ENCODE measurements around the gene BAIAP2. TPM values are rescaled to one million over a fixed set of nuclear protein-coding genes. Genes with fewer than 3 reads are reported as not detected.
A peak's percentile ranks its signal among the peaks of the same experiment; 100 is the strongest.
"Not testable (repeated sequence)": the region's sequence is repeated elsewhere in the genome, so short reads cannot be mapped to it uniquely, and the experiment has no call there.

BAIAP2 gene
- total and polyA plus RNA-seq, 3 experiments from 2014 or later: 5.3 to 8.8 (median 6.6) TPM

- peaks cover 5 to 8% (median 5%) of the 10 kb centered on the region in 3 donors for H3K4me1 Mint-ChIP-seq
Measured at GRCh38 chr17:81027591-81028505, 7.1 kb upstream of the BAIAP2 start.

DNA sequence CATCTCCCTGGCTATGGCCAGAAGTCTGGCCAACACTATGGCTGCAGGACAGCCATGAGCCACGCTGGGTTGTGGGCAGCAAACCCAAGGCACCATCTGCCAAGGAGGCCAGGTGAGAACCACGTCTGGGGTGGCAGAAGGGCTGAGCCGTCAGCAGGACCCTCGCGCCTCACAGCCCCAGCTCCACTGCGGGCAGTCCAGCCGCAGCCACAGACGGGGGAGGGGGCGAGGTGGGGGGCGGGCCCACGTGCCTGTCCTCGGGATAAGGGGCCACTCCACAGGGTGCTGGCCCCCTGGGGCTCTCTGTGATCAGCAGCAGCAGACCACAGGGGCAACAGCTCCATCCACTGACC, 6.5 kb upstream of the BAIAP2 start:
- Histone ChIP-seq H3K27me3 (ENCODE audit: insufficient read depth, low read length, poor library complexity, severe bottlenecking) (no peaks in the 10 kb centered on the region), H3K4me3 (ENCODE audit: low read length) (no peak overlapping the region), H3K4me1 (ENCODE audit: insufficient read depth, low read length) (peaks cover 2% of the 10 kb centered on the region), H3K36me3 (ENCODE audit: insufficient read depth, low read length) (no peaks in the 10 kb centered on the region), H3K9me3 (ENCODE audit: low read length) (no peaks in the 10 kb centered on the region), H3K27ac (ENCODE audit: low read depth, low read length) (no peak overlapping the region)
- POLR2A ChIA-PET: no interaction called here
- DNase-seq: peak in 1 of 5 donors; percentile 40
- Mint-ChIP-seq H3K36me3 (no peaks in the 10 kb centered on the region), H3K27ac (no peak overlapping the region), H3K4me1 (peaks cover 5 to 10% (median 6%) of the 10 kb centered on the region in 3 donors), H3K27me3 (peaks cover 15 to 18% of the 10 kb centered on the region in 2 donors), H3K4me3 (no peak overlapping the region), H3K9me3 (no peaks in the 10 kb centered on the region)
- CTCF ChIA-PET: interaction anchor here (1.3 kb wide), 1 partner anchor 70 kb away, joined by 4 read pairs; no protein-coding TSS in a partner anchor

More at GRCh38 chr17:81027591-81028505, 7.1 kb upstream of the BAIAP2 start:
- no peaks in the 10 kb centered on the region for H3K36me3 Mint-ChIP-seq
- CTCF ChIA-PET: interaction anchor here (1.3 kb wide), 1 partner anchor 70 kb away, joined by 4 read pairs; no protein-coding TSS in a partner anchor
- H3K27ac ChIP-seq (ENCODE audit: low read depth, low read length): no peak overlapping the region
- H3K36me3 ChIP-seq (ENCODE audit: insufficient read depth, low read length): no peaks in the 10 kb centered on the region
- H3K9me3 Mint-ChIP-seq: no peaks in the 10 kb centered on the region
- no peak overlapping the region for H3K4me3 ChIP-seq (ENCODE audit: low read length)
- H3K9me3 ChIP-seq (ENCODE audit: low read length): no peaks in the 10 kb centered on the region
- H3K27me3 ChIP-seq (ENCODE audit: insufficient read depth, low read length, poor library complexity, severe bottlenecking): no peaks in the 10 kb centered on the region
- H3K27ac Mint-ChIP-seq: no peak overlapping the region
- DNase-seq: peak in 1 of 5 donors; percentile 43
- POLR2A ChIA-PET: no interaction called here
- no peak overlapping the region for H3K4me3 Mint-ChIP-seq
- peaks cover 15 to 18% of the 10 kb centered on the region in 2 donors for H3K27me3 Mint-ChIP-seq
- peaks cover 5% of the 10 kb centered on the region for H3K4me1 ChIP-seq (ENCODE audit: insufficient read depth, low read length)

GRCh38 chr17:81029859-81030258, 5.1 kb upstream of the BAIAP2 start:
- Mint-ChIP-seq H3K27ac (no peak overlapping the region), H3K4me1 (peaks cover 4 to 13% (median 5%) of the 10 kb centered on the region in 3 donors), H3K27me3 (peaks cover 15 to 18% of the 10 kb centered on the region in 2 donors), H3K4me3 (no peak overlapping the region), H3K36me3 (no peaks in the 10 kb centered on the region), H3K9me3 (no peaks in the 10 kb centered on the region)
- peaks cover 8% of the 10 kb centered on the region for H3K4me1 ChIP-seq (ENCODE audit: insufficient read depth, low read length)
- ChIA-PET CTCF (no interaction called here), POLR2A (no interaction called here)
- no peak for DNase-seq
- H3K27ac ChIP-seq (ENCODE audit: low read depth, low read length): no peak overlapping the region
- no peaks in the 10 kb centered on the region for H3K36me3 ChIP-seq (ENCODE audit: insufficient read depth, low read length)
- no peak overlapping the region for H3K4me3 ChIP-seq (ENCODE audit: low read length)
- H3K27me3 ChIP-seq (ENCODE audit: insufficient read depth, low read length, poor library complexity, severe bottlenecking): no peaks in the 10 kb centered on the region
- no peaks in the 10 kb centered on the region for H3K9me3 ChIP-seq (ENCODE audit: low read length)

DNA sequence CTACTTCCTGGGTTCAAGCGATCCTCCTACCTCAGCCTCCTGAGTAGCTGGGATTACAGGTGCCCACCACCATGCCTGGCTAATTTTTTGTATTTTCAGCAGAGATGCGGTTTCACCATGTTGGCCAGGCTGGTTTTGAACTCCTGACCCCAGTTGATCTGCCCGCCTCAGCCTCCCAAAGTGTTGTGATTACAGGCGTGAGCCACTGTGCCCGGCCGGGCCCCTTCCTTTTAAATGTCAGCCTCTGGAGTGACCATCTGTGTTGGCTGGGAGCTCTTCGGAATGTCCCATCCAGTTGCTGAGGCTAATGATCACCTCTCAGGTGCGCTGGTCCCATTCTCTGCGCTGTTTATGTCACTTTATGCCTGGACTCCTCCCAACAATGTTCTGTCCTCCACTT, 4.6 kb upstream of the BAIAP2 start:
- Mint-ChIP-seq H3K27me3 (peaks cover 16 to 18% of the 10 kb centered on the region in 2 donors), H3K4me1 (peaks cover 5 to 13% (median 5%) of the 10 kb centered on the region in 3 donors), H3K4me3 (peak overlapping the region in 1 of 7 donors; percentile 33)
- not testable (repeated sequence) for H3K9me3 Mint-ChIP-seq; H3K27ac Mint-ChIP-seq; H3K9me3 ChIP-seq (ENCODE audit: low read length); H3K27ac ChIP-seq (ENCODE audit: low read depth, low read length); H3K36me3 ChIP-seq (ENCODE audit: insufficient read depth, low read length); DNase-seq; H3K4me1 ChIP-seq (ENCODE audit: insufficient read depth, low read length); H3K4me3 ChIP-seq (ENCODE audit: low read length); H3K36me3 Mint-ChIP-seq; H3K27me3 ChIP-seq (ENCODE audit: insufficient read depth, low read length, poor library complexity, severe bottlenecking)
- CTCF ChIA-PET: interaction anchor here (0.8 to 1.0 kb wide), 2 partner anchors 41 to 71 kb away, joined by 3 read pairs; no protein-coding TSS in a partner anchor
- POLR2A ChIA-PET: interaction anchor here (0.6 kb wide), 1 partner anchor 369 kb away, joined by 3 read pairs; no protein-coding TSS in a partner anchor

GRCh38 chr17:81030741-81031565, 4.0 kb upstream of the BAIAP2 start:
- POLR2A ChIA-PET: interaction anchor here (0.6 kb wide), 1 partner anchor 370 kb away, joined by 3 read pairs; no protein-coding TSS in a partner anchor
- peaks cover 8% of the 10 kb centered on the region for H3K4me1 ChIP-seq (ENCODE audit: insufficient read depth, low read length)
- no peak for DNase-seq
- H3K27me3 ChIP-seq (ENCODE audit: insufficient read depth, low read length, poor library complexity, severe bottlenecking): no peaks in the 10 kb centered on the region
- CTCF ChIA-PET: interaction anchor here (0.8 to 1.0 kb wide), 2 partner anchors 42 to 71 kb away, joined by 3 read pairs; no protein-coding TSS in a partner anchor
- Mint-ChIP-seq H3K4me1 (peaks cover 8 to 17% (median 9%) of the 10 kb centered on the region in 3 donors), H3K9me3 (no peaks in the 10 kb centered on the region), H3K36me3 (peaks cover 0 to 1% (median 0%) of the 10 kb centered on the region in 3 donors), H3K4me3 (peak overlapping the region in 1 of 7 donors; percentile 48), H3K27ac (no peak overlapping the region), H3K27me3 (peaks cover 16 to 18% of the 10 kb centered on the region in 2 donors)
- H3K9me3 ChIP-seq (ENCODE audit: low read length): no peaks in the 10 kb centered on the region
- H3K27ac ChIP-seq (ENCODE audit: low read depth, low read length): no peak overlapping the region
- no peak overlapping the region for H3K4me3 ChIP-seq (ENCODE audit: low read length)
- H3K36me3 ChIP-seq (ENCODE audit: insufficient read depth, low read length): no peaks in the 10 kb centered on the region

DNA sequence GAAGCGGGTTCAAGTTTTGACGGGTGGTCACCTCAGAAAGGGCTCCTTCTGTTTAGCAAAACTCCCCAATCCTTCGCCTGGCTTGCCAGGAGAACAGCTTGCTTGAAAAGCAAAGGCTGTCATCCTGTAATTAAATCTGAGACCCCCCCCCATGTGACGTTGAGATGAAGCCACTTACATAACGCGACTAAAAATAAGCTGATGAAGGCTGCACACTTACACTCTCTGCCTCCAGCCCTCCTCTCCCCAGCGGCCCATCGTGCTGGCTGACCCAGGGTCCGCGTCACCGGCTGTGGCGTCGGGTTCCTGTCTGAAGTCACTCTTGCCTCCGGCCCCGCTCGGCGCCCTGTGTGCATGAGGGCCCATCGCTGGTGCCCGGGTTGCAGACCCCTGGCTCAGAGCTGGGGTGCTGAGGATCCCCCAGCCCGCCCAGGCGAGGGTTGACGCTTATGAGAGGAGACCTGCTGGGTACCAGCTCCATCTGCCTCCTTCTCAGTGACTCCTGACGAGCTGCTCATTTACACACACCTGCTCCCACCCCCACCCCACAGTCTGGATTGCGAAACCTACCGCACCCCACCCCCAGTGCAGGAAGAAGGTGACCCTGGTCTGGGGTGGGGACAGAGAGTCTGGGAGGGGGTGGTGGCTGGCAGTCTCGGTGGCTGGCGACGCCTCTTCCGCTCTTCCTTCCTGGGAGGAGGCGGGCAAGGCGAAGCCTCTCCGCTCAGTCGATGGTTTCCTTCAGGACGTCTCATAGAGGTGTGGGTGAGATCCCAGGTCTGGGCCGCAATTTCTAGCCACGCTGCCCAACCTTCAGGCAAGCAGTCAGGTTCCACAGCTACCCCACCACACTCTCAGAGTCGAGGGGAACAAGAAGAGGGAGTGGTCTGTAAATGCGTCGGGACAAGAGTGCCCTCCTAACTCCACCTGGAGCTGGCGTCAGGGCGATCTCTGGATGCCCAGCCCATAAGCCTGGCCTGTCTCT, 3.1 kb upstream of the BAIAP2 start:
- Histone ChIP-seq H3K27ac (ENCODE audit: low read depth, low read length) (no peak overlapping the region), H3K36me3 (ENCODE audit: insufficient read depth, low read length) (no peaks in the 10 kb centered on the region), H3K4me3 (ENCODE audit: low read length) (no peak overlapping the region), H3K9me3 (ENCODE audit: low read length) (no peaks in the 10 kb centered on the region), H3K27me3 (ENCODE audit: insufficient read depth, low read length, poor library complexity, severe bottlenecking) (no peaks in the 10 kb centered on the region), H3K4me1 (ENCODE audit: insufficient read depth, low read length) (peaks cover 8% of the 10 kb centered on the region)
- no peak for DNase-seq
- H3K27me3 Mint-ChIP-seq: peaks cover 12 to 14% of the 10 kb centered on the region in 2 donors
- ChIA-PET POLR2A (no interaction called here), CTCF (interaction anchor here (1.0 to 2.7 kb wide), 2 partner anchors 8 to 70 kb away, joined by 3 to 15 read pairs; no protein-coding TSS in a partner anchor)
- peaks cover 9 to 26% (median 12%) of the 10 kb centered on the region in 3 donors for H3K4me1 Mint-ChIP-seq
- H3K9me3 Mint-ChIP-seq: no peaks in the 10 kb centered on the region
- peaks cover 0 to 1% (median 0%) of the 10 kb centered on the region in 3 donors for H3K36me3 Mint-ChIP-seq
- peak overlapping the region in 4 of 7 donors; percentile 23 to 85 (median 32) for H3K4me3 Mint-ChIP-seq
- H3K27ac Mint-ChIP-seq: no peak overlapping the region
